ENCODE measurements around the gene SLC25A18. TPM values are rescaled to one million over a fixed set of nuclear protein-coding genes. Genes with fewer than 3 reads are reported as not detected.
A peak's percentile ranks its signal among the peaks of the same experiment; 100 is the strongest.

The SLC25A18 gene
- total RNA-seq, 2 donors from 2014 or later = 6.9 to 14.3 TPM

DNA sequence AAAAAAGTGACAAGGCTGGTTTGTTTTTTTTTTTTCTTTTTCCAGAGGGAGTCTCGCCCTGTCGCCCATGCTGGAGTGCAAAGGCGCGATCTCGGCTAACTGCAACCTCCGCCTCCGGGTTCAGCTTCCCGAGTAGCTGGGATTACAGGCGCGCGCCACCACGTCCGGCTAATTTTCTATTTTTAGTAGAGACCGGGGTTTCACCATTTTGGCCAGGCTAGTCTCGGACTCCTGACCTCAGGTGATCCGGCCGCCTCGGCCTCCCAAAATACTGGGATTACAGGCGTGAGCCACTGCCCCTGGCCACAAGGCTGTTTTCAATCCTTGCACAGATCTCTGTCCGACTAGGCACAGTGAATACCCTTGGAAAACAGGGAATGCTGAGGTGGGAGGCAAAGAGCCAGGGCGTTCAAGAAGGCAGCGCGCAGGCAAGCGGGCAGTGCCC is 64.7 kb downstream of the SLC25A18 start:
- TF ChIP-seq CTCF (conservative IDR thresholded peaks at IDR 0.05) = no peak
- Mint-ChIP-seq H3K27ac (peak overlapping the region; percentile 99), H3K4me1 (peaks cover under 1% of the 10 kb centered on the region), H3K27me3 (ENCODE audit: insufficient read depth) (no peaks in the 10 kb centered on the region), H3K4me3 (peak overlapping the region; percentile 95), H3K36me3 (ENCODE audit: low read depth) (peaks cover 21% of the 10 kb centered on the region), H3K9me3 (no peaks in the 10 kb centered on the region)
- Histone ChIP-seq H3K36me3 (ENCODE audit: control insufficient read depth, insufficient read depth, low read length) (peaks cover 7% of the 10 kb centered on the region), H3K4me3 (ENCODE audit: low read length) (peak overlapping the region; percentile 96), H3K27ac (ENCODE audit: low read depth, low read length) (no peak overlapping the region), H3K4me1 (ENCODE audit: control insufficient read depth, insufficient read depth, low read length) (no peaks in the 10 kb centered on the region), H3K27me3 (ENCODE audit: control insufficient read depth, insufficient read depth, low read length, poor library complexity, severe bottlenecking) (no peaks in the 10 kb centered on the region), H3K9me3 (ENCODE audit: control insufficient read depth, low read length) (no peaks in the 10 kb centered on the region), H3K9ac (ENCODE audit: extremely low read depth, low read length, poor library complexity, severe bottlenecking) (peak overlapping the region; percentile 98)
- no peak for DNase-seq
- 22 to 25% methylated on average over 20 to 24 of the region's 24 CpGs for WGBS, 2 experiments (ENCODE audit: insufficient coverage in 1 of 2, insufficient read length in 1 of 2)

DNA sequence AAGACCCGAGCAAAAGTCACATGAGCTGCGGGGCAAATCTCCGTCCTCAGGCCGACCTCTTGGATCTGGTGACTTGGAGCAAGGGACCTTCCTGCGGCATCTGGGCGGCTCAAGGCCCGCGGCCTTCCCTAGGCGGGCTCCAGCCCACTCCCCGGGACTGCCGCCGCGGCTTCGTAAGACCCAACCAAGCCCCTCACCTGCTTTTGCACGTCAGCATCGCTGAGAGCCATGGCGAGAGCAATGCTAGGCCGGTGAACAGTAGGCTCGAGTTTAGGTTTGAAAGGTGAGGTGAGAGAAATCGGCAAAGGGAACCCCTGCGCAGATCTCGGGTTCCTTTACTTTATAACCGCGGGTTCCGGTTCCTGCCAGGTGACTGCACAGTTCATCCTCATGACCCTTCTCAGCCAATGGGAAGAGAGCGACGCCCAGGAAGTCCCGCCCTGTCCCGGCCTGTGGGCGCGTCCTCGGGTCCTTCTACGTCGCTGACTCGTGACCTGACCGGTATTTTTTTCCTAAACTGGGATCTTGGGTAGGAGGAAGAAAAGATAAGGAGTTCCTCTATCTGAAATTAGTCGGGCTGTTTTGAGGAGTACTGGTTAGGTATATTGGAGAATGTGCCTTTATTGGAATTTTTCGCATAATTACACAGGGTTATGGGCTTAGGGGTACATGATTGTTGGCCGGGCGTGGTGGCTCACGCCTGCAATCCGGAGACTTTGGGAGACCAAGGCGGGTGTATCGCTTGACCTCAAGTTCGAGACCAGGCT is 65.3 kb downstream of the SLC25A18 start, which contains the start of gene ATP6V1E1:
TSS of gene ATP6V1E1 (minus strand) at position 344 of the 767 bp plus-strand sequence. CDS start at position 230, 114 bp downstream.
- peak within 1 kb of the TSS; percentile 96 for H3K4me3 ChIP-seq (ENCODE audit: low read length)
- Mint-ChIP-seq H3K36me3 (ENCODE audit: low read depth) (peaks cover 16% of the 10 kb centered on the region), H3K27ac (peak within 1 kb of the TSS; percentile 99), H3K4me3 (peak within 1 kb of the TSS; percentile 95), H3K27me3 (ENCODE audit: insufficient read depth) (no peaks in the 10 kb centered on the region), H3K9me3 (no peaks in the 10 kb centered on the region), H3K4me1 (peaks cover 6% of the 10 kb centered on the region)
- H3K27me3 ChIP-seq (ENCODE audit: control insufficient read depth, insufficient read depth, low read length, poor library complexity, severe bottlenecking) = no peaks in the 10 kb centered on the region
- peak within 1 kb of the TSS; percentile 9 for H3K27ac ChIP-seq (ENCODE audit: low read depth, low read length)
- no peaks in the 10 kb centered on the region for H3K9me3 ChIP-seq (ENCODE audit: control insufficient read depth, low read length)
- no peak for TF ChIP-seq CTCF (conservative IDR thresholded peaks at IDR 0.05)
- H3K36me3 ChIP-seq (ENCODE audit: control insufficient read depth, insufficient read depth, low read length) = peaks cover 5% of the 10 kb centered on the region
- peak within 1 kb of the TSS; percentile 98 for H3K9ac ChIP-seq (ENCODE audit: extremely low read depth, low read length, poor library complexity, severe bottlenecking)
- 0 to 1% methylated on average over 24 to 45 of the region's 45 CpGs for WGBS, 2 experiments (ENCODE audit: insufficient coverage in 1 of 2, insufficient read length in 1 of 2)
- DNase-seq = peak; percentile 99
- H3K4me1 ChIP-seq (ENCODE audit: control insufficient read depth, insufficient read depth, low read length) = no peaks in the 10 kb centered on the region

- H3K9ac ChIP-seq (ENCODE audit: extremely low read depth, low read length, poor library complexity, severe bottlenecking) = peak overlapping the region; percentile 98
- DNase-seq = no peak
- WGBS, 2 experiments (ENCODE audit: insufficient coverage in 1 of 2, insufficient read length in 1 of 2) = 0% methylated on average over 1 of the region's 1 CpG; no CpG with 5 or more reads in 1 of the 2 experiments
- H3K36me3 Mint-ChIP-seq (ENCODE audit: low read depth) = peaks cover 11% of the 10 kb centered on the region
- TF ChIP-seq CTCF (conservative IDR thresholded peaks at IDR 0.05) = no peak
- no peaks in the 10 kb centered on the region for H3K4me1 ChIP-seq (ENCODE audit: control insufficient read depth, insufficient read depth, low read length)
- H3K4me3 ChIP-seq (ENCODE audit: low read length) = peak overlapping the region; percentile 96
- peaks cover 10% of the 10 kb centered on the region for H3K4me1 Mint-ChIP-seq
- H3K36me3 ChIP-seq (ENCODE audit: control insufficient read depth, insufficient read depth, low read length) = peaks cover 5% of the 10 kb centered on the region
- H3K27me3 Mint-ChIP-seq (ENCODE audit: insufficient read depth) = no peaks in the 10 kb centered on the region
- H3K27ac Mint-ChIP-seq = peak overlapping the region; percentile 99
- H3K4me3 Mint-ChIP-seq = peak overlapping the region; percentile 95
- H3K9me3 ChIP-seq (ENCODE audit: control insufficient read depth, low read length) = no peaks in the 10 kb centered on the region
- peak overlapping the region; percentile 9 for H3K27ac ChIP-seq (ENCODE audit: low read depth, low read length)
- no peaks in the 10 kb centered on the region for H3K27me3 ChIP-seq (ENCODE audit: control insufficient read depth, insufficient read depth, low read length, poor library complexity, severe bottlenecking)
- H3K9me3 Mint-ChIP-seq = no peaks in the 10 kb centered on the region
Measured at GRCh38 chr22:17629173-17629489, 65.8 kb downstream of the SLC25A18 start.
